K562 (cell line): ENCODE data around the gene TRDMT1. TPM values are rescaled to one million over a fixed set of nuclear protein-coding genes. Genes with fewer than 3 reads are reported as not detected.

Source experiments
- BCL6 ChIP-seq: fragments of 250-450 bp; sonication (Bioruptor Pico); IDR thresholded peaks from 2 replicates; pipeline ENCODE4 v1.4.0; 2020
- COPS2 ChIP-seq: fragments of 450-650 bp; conservative IDR thresholded peaks from 2 replicates; pipeline ENCODE4 v1.6.1; 2016; ENCODE audit warnings: mild to moderate bottlenecking, moderate library complexity
- CTBP1 ChIP-seq: fragments of 450-650 bp; IDR thresholded peaks from 2 replicates; pipeline ENCODE4 v1.6.1; 2016; ENCODE audit warnings: borderline replicate concordance
- FOXO4 ChIP-seq: fragments of 450-650 bp; formaldehyde crosslinking; IDR thresholded peaks from 2 replicates; pipeline ENCODE4 v1.4.0; 2020; ENCODE audit warnings: mild to moderate bottlenecking, moderate library complexity
- NCOR1 ChIP-seq: fragments of 450-650 bp; IDR thresholded peaks from 2 replicates; pipeline ENCODE4 v1.6.1; 2016; ENCODE audit warnings: mild to moderate bottlenecking, moderate library complexity
- SMAD2 ChIP-seq: fragments of 150-350 bp; IDR thresholded peaks from 2 replicates; pipeline ENCODE4 v1.6.1; 2014; ENCODE audit warnings: low read depth, mild to moderate bottlenecking, low read length
- SMAD4 ChIP-seq: fragments of 250-450 bp; sonication (Bioruptor Pico); conservative IDR thresholded peaks from 2 replicates; pipeline ENCODE4 v1.8.0; 2021; ENCODE audit warnings: inconsistent platforms, mild to moderate bottlenecking, moderate library complexity
- SMARCA4 ChIP-seq: fragments of 450-650 bp; IDR thresholded peaks from 2 replicates; pipeline ENCODE4 v1.6.1; 2016
- SRSF9 ChIP-seq: fragments of 200-400 bp; formaldehyde crosslinking; IDR thresholded peaks from 2 replicates; pipeline ENCODE4 v1.6.1; 2017; ENCODE audit warnings: low read depth, low read length, borderline replicate concordance
- TAL1 ChIP-seq: fragments of 450-650 bp; IDR thresholded peaks from 2 replicates; pipeline ENCODE4 v1.6.1; 2016; ENCODE audit warnings: mild to moderate bottlenecking
- TFAP4 ChIP-seq: sonication (generic); formaldehyde crosslinking; IDR thresholded peaks from 2 replicates; pipeline ENCODE4 v1.8.0; 2022; ENCODE audit warnings: missing genetic modification reagents, mild to moderate bottlenecking, moderate library complexity, borderline replicate concordance
- THAP12 ChIP-seq: fragments of 250-450 bp; sonication (Bioruptor Pico); IDR thresholded peaks from 2 replicates; pipeline ENCODE4 v1.9.0; 2021; ENCODE audit warnings: mild to moderate bottlenecking, inconsistent platforms
- ZNF311 ChIP-seq: fragments of 250-450 bp; sonication (Bioruptor Pico); IDR thresholded peaks from 2 replicates; pipeline ENCODE4 v1.4.0; 2020; ENCODE audit warnings: mild to moderate bottlenecking, moderate library complexity
- ZNF395 ChIP-seq: fragments of 200-800 bp; sonication (Bioruptor generic); IDR thresholded peaks from 2 replicates; pipeline ENCODE4 v1.6.1; 2017; ENCODE audit warnings: missing genetic modification characterization, missing compliant biosample characterization
- ZNF407 ChIP-seq: fragments of 450-650 bp; IDR thresholded peaks from 2 replicates; pipeline ENCODE4 v1.6.1; 2016; ENCODE audit warnings: low read depth
- polyA plus RNA-seq, 8 experiments: library from polyadenylated mRNA; depleted of rRNA in 4 of 8; stranded (reverse) in 5 of 8; unstranded in 3 of 8; fragments of >200 nt; fragmentation: Nextera tagmentation in 2 of 8; fragmentation: Illumina TruSeq in 1 of 8; extraction: Ambion mirVana in 2 of 8; extraction: Trizol in 1 of 8; gene quantifications; 2 replicates each; pipeline versions ENCODE4 v1.2.1 to v1.2.3, GENCODE V29; 2011 to 2014; ENCODE audit warnings: inconsistent platforms in 1 of 8, missing spikeins in 1 of 8
- total RNA-seq, 7 experiments: library from RNA; depleted of rRNA in 6 of 7; stranded (reverse); fragments of >200 nt in 6 of 7; fragmentation: Illumina TruSeq in 2 of 7; extraction: Trizol in 2 of 7; gene quantifications; 2 replicates each; pipeline versions ENCODE4 v1.2.1 to v1.2.3, GENCODE V29; 2011 to 2021; ENCODE audit warnings: low replicate concordance in 1 of 7

TRDMT1 gene
- total and polyA plus RNA-seq, 9 of the 15 experiments (the other 6 are each of a cell fraction or from before 2014, with no cell fraction given), result 5.4 to 12.6 (median 9.3) TPM

- TF ChIP-seq FOXO4 (CRISPR knock-in tag) (no peak), SMARCA4 (peak; percentile 60; the same call in 1 of the 2 replicates), BCL6 (no peak), TFAP4 (CRISPR knock-in tag) (no peak), SRSF9 (no peak), CTBP1 (peak; percentile 66; the same call in 1 of the 2 replicates), THAP12 (CRISPR knock-in tag) (no peak), TAL1 (peak; percentile 66; the same call in 1 of the 2 replicates), ZNF395 (CRISPR knock-in tag) (no peak), SMAD4 (peak; percentile 64), COPS2 (no peak), ZNF407 (no peak), NCOR1 (peak; percentile 51), SMAD2 (no peak), ZNF311 (CRISPR knock-in tag) (no peak)
Observed at GRCh38 chr10:17196573-17196972, 4.9 kb downstream of the TRDMT1 start (continued).
